T-helper 2 cell (primary cell): Measurements from ENCODE around the gene C16orf86.

ENCODE experiments used
- DNase-seq, 5 experiments: peaks; one replicate each; pipeline versions ENCODE4 v3.0.0 to v3.0.0-alpha.2; 2012 to 2022

Gene C16orf86

DNA sequence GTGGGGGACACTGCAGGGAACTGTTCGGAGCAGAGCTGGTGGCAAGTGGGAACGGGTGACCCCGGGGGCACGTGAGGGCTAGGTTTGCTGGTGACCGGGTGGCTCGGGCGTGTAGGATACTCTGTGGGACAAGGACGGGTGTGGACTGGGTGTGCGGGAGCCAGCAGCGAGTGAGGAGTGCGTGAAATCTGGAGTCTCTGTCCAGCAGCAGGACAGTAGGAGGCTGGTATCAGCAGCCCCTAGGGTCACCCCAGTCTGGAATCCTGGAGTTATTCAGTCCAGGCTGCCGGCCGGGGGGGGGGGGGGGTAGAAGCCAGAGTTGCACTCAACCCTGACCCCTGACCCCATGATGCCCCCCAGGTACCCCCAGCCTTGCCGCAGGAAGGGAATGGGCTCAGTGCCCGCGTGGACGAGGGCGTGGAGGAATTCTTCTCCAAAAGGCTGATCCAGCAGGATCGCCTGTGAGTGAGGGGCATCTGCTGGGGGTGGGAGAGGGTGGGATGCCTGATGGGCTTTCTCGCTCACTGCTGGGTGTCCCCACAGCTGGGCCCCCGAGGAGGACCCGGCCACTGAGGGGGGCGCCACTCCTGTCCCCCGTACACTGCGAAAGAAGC lies 12.7 kb upstream of the C16orf86 start:
- DNase-seq = no peak

DNA sequence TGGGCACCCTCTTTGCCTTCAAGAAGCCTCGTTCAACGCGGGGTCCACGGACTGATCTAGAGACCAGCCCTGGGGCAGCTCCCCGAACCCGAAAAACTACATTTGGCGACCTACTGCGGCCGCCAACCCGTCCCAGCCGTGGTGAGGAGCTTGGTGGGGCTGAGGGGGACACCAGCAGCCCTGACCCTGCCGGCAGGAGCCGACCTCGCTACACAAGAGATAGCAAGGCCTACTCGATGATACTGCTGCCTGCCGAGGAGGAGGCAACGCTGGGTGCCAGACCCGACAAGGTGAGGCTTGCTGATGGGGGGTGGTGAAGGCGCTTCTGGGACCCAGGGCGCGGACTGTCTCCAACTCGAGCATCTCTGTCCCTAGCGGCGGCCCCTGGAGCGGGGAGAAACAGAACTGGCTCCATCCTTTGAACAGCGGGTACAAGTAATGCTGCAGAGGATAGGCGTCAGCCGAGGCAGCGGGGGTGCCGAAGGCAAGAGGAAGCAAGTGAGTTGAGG lies 12.2 kb upstream of the C16orf86 start:
- no peak for DNase-seq

DNA sequence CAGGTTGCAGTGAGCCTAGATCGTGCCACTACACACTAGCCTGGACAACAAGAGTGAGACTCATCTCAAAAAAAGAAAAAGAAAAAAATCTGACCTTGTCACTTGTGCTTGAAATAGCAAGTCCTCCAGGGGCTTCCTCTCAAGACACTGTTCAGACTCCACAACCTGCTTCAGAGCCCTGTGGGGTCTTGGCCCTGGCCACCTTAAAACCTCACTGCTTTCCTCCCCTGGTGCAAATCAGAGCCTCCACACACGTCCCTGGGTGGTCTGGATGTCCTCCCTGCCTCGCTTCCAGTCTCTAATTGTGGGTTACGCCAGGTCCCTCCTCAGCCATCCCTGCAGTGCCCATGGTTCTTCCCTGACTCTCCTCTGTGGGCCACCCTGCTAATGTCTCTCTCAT lies 11.3 kb upstream of the C16orf86 start:
- DNase-seq = no peak

DNA sequence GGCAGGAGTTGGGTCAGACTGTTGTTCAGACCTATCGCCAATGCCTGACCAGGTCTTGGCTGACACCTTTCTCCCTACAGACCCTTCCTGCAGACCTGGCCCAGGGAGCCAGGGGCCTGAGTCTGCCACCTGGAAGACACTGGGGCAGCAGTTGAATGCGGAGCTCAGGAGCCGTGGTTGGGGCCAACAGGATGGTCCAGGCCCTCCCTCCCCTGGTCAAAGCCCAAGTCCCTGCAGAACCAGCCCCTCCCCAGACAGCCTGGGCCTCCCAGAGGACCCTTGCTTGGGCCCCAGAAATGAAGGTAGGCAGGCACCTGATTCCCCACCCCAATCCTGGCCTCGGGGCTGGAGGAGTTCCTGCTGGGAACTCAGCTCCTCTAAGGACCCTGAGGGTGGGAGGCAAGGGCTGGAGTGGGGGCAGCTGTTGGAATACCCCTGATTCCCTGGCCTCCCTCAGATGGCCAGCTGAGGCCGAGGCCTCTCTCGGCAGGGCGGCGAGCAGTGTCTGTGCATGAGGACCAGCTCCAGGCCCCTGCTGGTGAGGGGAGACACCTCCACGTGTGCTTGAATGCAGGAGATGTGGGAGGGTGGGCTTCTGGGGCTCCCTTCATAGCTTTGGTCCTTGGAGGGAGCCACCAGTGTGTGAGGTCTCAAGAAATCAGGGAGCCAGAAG lies 10.1 kb upstream of the C16orf86 start:
- DNase-seq = no peak

GRCh38 chr16:67657017-67657608 lies 9.5 kb upstream of the C16orf86 start:
- no peak for DNase-seq

DNA sequence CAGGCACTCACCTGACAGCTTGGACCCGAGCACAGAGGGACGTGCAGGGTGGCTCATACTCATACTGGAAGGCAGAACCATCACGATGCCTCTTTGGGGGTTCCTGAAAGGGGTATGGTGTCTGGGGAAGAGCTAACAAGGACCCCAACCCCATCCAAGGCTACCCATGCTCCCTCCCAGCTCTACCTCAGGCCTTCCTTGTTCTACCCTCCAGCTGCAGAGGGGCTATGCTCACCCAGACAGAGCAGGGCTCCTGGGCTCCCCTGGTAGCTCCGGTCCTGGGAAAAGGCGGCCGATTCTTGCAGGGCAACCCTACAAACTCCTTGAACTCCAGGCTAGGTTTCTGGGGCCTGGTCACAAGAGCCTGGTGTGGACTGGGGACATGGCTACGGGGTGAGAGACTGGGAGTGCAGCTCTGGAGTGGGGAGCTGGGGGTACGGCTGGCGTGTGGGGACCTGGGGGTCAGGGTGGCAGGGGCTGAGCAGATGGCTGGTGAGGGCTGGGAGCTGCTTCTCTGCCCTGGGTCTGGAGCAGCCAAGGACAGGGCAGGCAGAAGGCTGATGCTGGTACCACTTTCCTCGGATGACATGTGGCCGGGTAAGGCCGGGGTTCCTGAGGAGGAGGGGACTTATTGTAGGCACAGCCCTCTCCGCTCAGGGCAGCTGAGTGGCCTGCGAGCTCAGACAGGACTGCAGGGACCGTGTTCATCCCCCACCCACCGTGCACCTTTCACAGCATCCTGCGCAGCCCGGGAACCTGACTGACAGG lies 8.7 kb upstream of the C16orf86 start:
- DNase-seq = no peak

GRCh38 chr16:67658849-67659674 lies 7.6 kb upstream of the C16orf86 start:
- peak in 1 of 5 experiments; percentile 25 for DNase-seq

GRCh38 chr16:67659675-67660563 lies 6.7 kb upstream of the C16orf86 start, which contains the start of gene ACD:
TSS of gene ACD (minus strand) at chr16:67660260. CDS start at chr16:67660220, 40 bp downstream.
- DNase-seq = peak; percentile 87 to 92 (median 90)

DNA sequence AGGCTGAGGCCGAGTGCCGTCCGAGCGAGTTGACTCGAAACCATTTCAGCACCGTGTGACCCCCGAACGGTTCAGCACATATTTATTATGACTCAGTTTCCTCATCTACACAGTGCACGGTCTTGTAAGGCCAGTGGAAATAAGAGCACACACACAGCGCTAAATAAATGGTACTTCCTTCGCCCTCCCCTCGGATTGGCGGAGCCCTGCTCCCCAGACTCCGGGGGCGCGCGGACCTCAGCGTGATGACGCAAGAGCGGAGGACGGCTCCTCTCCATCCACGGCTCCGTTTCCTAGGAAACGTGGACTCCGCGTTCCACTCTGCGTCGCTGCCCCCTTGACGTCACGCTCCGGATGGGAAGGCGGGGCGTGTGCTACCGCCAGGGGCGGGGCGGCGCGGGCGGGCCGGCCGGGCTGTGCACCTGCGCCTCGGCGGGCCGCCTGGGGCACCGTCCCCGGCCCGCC lies 6.0 kb upstream of the C16orf86 start, which contains the start of gene PARD6A:
PARD6A (plus strand) TSS at position 397 of the 465 bp plus-strand sequence. CDS start 79 bp downstream, outside the sequence.
- DNase-seq = peak; percentile 85 to 99 (median 95)

GRCh38 chr16:67661101-67661761 lies 5.4 kb upstream of the C16orf86 start:
- peak in 1 of 5 experiments; percentile 39 for DNase-seq

DNA sequence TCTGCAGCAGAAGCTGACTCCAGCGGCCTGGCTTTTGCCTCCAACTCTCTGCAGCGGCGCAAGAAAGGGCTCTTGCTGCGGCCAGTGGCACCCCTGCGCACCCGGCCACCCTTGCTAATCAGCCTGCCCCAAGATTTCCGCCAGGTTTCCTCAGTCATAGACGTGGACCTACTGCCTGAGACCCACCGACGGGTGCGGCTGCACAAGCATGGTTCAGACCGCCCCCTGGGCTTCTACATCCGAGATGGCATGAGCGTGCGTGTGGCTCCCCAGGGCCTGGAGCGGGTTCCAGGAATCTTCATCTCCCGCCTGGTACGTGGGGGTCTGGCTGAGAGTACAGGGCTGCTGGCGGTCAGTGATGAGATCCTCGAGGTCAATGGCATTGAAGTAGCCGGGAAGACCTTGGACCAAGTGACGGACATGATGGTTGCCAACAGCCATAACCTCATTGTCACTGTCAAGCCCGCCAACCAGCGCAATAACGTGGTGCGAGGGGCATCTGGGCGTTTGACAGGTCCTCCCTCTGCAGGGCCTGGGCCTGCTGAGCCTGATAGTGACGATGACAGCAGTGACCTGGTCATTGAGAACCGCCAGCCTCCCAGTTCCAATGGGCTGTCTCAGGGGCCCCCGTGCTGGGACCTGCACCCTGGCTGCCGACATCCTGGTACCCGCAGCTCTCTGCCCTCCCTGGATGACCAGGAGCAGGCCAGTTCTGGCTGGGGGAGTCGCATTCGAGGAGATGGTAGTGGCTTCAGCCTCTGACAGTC lies 4.5 kb upstream of the C16orf86 start:
- no peak for DNase-seq

DNA sequence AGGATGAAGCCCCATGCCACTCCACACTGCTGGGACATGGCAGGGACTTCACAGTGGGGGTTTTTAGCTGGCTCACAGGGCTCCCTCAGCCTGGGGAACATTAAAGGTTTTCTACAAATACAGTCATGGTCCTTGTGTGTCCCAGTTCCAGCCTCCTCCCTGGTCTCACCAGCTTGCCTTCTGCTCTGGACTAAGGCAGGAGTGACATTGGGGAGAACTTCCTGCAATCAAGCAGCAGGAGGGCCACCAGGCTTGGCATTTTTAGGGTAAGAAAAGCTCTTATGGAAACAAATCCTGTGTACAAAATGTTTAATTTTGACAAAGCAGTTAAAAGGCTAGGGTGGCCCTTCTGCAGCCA lies 4.0 kb upstream of the C16orf86 start:
- no peak for DNase-seq

DNA sequence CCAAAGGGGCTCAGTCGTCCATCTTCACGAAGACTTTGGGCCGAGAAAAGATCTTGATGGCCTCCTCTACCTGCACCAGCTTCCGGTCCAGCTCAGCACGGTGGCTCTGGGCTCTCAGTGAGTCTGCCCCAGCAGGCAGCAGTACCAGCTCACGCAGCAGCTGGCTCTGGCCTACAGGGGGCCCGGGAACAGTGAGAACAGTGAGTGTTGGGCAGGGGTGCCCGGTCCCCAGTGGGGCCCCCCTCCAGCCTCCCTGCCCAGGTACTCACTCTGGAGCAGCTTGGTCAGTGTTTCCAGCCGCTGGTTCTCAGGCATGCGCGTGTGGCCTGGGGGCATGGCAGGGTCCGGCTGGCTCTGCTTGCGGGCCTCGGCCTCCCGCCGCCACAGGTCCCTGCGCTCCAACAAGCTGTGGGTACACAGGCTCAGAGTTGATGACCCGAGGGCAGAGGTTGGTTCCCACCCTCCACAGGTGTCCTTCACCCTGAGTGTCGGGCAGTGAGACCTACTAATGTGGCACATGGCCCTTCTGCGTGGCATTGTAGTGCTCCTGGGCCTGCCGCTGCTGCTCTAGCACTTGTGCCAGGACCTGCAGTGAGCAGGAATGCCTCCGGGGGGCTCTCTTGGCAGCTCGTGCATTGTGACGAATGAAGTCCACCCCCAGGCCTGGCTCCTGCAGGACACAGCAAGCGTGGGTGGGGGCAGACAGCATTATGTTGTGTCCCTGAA lies 3.3 kb upstream of the C16orf86 start:
- DNase-seq = peak in 1 of 5 experiments; percentile 36

GRCh38 chr16:67663877-67664222 lies 2.8 kb upstream of the C16orf86 start:
- DNase-seq = no peak

- DNase-seq = no peak
Observed at GRCh38 chr16:67664258-67664657, 2.4 kb upstream of the C16orf86 start.

DNA sequence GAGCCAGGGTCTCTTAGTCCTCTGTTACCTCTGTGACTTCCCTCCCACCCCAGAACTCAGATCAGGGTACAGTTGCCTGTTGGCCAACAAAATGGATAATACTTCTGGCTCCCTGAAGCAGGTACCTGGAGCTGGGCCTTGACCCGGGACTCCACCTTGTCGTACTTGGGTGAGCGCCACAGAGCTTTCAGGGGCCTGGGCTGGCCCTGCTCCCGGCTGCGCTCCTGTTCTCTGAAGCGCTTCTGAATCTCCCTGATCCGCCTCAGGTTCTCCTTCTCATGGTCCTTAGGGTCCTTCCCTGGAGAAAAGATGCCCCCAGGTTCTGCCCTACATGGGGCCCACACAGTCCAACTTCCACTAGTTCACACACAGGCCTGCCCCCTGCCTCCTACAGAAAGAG lies 1.7 kb upstream of the C16orf86 start:
- DNase-seq = no peak

- DNase-seq = no peak
Observed at GRCh38 chr16:67665598-67665997, 1.0 kb upstream of the C16orf86 start.

DNA sequence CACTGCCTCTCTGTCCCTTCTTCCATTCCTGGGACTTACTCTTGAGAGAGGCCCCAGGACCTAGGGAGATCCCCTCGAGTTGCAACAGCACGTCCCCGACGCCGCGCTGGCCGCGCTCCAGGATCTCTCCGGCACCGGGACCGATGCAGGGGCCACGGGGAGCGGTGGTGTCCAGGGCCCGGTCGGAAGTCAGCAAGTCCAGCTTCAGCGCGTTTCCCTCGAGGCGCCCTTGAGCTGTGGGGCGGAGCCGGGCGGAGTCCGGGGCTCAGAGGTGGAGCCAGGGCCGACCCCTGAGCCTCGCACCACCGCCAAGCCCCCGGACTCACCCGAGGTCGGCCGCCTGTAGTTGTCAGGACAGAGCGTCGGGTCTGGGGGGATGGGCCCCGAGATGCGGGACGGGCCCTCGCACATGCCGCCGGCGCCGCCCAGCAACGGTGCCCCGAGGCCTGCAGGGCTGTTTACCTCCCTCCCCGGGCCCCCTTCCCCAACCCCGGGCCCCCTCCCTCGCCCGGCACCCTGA lies 522 bp upstream of the C16orf86 start:
- no peak for DNase-seq

DNA sequence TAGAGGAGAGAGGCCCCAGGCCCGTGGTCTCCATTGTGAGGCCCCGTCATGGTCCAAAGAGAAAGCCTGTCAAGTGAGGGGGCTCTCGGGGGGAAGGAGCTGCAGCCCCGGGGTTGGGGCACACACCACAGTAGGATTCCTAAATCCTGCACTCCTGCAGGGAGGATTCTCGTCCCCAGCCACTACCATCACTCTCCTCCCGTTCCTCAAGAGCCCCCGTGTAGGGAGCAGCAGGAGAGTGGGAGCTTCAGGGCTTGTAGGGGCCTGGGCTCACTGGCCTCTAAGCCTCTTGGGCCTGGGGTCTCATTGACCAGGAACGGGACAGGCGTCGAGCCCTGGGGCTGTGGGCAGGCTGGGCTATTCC lies 821 bp downstream of the C16orf86 start:
- DNase-seq = no peak
